ENCODE results near the gene COQ9.

COQ9 gene

DNA sequence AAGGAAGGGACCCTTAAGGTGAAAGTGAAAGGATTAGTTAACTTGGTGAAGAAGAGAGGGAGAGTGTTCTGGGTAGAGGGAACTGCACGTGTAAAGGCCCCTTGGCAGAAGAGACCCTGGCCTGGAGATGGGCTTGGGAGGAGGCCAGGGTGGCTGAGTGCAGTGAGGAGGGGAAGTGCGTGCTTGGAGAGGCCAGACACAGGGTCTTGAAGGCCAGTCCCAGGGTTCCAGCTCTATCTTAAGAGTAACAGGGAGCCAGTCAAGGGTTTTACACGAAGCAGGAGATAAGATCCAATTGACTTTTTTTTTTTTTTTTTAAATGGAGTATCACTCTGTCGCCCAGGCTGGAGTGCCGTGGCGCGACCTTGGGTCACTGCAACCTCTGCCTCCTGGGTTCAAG is 54.2 kb downstream of the COQ9 start:
- Mint-ChIP-seq H3K4me3 (no peak overlapping the region), H3K27ac (no peak overlapping the region), H3K4me1 (ENCODE audit: low read depth) (peaks cover 11% of the 10 kb centered on the region), H3K9me3 (no peaks in the 10 kb centered on the region), H3K36me3 (ENCODE audit: low read depth) (no peaks in the 10 kb centered on the region), H3K27me3 (ENCODE audit: low read depth) (no peaks in the 10 kb centered on the region)

DNA sequence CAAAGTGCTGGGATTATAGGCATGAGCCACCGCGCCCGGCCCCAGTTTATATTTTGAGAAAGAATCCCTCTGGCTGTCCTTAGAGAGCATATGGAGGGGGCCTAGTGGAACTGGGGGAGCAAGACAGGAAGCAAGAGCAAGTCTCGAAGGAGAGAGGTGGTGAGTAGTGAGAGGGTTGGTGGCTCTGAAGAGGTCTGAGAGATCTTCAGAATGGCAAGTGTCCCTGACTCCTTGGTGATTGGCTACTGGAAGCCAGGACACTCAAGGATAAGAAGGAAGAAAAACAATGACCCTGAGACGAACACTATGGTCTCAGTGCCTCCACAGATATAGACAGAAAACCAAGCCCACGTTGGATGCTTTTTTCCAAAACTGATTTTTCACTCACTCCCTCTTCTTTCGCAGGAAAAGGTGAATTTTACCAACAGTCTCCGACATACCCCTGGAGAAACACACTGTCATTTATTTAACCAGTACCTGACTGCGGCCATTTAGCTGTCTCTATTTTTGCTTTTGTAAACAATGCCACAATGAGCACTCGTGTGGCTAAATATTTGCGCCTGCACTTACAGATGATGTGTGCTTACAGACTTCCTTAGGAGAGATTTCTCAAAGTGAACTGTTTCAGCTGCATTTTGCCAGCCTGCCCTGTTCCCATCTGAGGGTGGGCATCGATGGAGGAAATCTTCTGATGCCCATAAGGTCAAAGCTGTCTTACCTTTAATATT is 54.9 kb downstream of the COQ9 start:
- no peaks in the 10 kb centered on the region for H3K9me3 Mint-ChIP-seq
- no peak overlapping the region for H3K4me3 Mint-ChIP-seq
- no peaks in the 10 kb centered on the region for H3K27me3 Mint-ChIP-seq (ENCODE audit: low read depth)
- H3K36me3 Mint-ChIP-seq (ENCODE audit: low read depth): no peaks in the 10 kb centered on the region
- H3K27ac Mint-ChIP-seq: no peak overlapping the region
- H3K4me1 Mint-ChIP-seq (ENCODE audit: low read depth): peaks cover 11% of the 10 kb centered on the region

DNA sequence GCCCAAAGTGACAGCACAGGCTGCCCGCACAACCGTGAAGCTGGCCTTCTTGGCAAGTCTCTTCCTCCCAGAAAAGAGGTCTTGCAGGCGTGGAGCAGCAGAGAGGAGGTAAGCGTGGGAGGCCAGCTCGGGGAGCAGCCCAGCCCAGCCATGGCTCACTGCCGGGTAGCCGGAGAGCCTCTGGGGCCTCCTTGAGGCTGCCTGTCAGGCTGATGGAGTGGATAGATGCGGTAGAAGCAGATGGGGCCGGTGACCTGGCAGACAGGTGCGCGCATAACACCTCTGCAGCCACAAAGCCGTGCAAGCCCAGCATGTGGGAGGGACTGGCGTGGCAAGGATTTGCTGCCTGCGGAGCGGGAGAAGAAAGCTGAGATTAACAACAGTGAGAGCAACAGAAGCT is 56.1 kb downstream of the COQ9 start:
- H3K36me3 Mint-ChIP-seq (ENCODE audit: low read depth): no peaks in the 10 kb centered on the region
- no peaks in the 10 kb centered on the region for H3K27me3 Mint-ChIP-seq (ENCODE audit: low read depth)
- H3K4me3 Mint-ChIP-seq: no peak overlapping the region
- H3K9me3 Mint-ChIP-seq: no peaks in the 10 kb centered on the region
- no peak overlapping the region for H3K27ac Mint-ChIP-seq
- peaks cover 11% of the 10 kb centered on the region for H3K4me1 Mint-ChIP-seq (ENCODE audit: low read depth)

DNA sequence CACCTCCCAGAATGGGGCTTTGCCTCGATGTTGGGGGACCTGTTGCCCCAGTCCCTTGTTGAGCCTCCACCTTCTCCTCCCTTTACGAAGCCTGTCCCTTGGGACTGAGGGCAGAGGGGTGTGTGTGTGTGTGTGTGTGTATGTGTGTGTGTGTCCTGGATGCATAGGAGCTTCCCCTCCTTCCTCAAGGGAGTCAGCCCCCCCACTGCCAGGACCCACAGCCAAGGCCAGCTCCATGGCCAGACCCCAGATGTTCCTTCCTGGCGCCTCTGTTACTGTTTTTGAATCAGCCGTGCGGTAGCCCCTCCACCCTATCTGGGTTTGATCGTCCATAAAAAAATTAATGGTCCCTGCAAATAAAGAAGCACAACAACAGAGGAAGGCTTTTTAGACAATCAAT is 56.7 kb downstream of the COQ9 start:
- Mint-ChIP-seq H3K36me3 (ENCODE audit: low read depth) (no peaks in the 10 kb centered on the region), H3K27me3 (ENCODE audit: low read depth) (no peaks in the 10 kb centered on the region), H3K4me3 (no peak overlapping the region), H3K9me3 (no peaks in the 10 kb centered on the region), H3K4me1 (ENCODE audit: low read depth) (peaks cover 11% of the 10 kb centered on the region), H3K27ac (no peak overlapping the region)

DNA sequence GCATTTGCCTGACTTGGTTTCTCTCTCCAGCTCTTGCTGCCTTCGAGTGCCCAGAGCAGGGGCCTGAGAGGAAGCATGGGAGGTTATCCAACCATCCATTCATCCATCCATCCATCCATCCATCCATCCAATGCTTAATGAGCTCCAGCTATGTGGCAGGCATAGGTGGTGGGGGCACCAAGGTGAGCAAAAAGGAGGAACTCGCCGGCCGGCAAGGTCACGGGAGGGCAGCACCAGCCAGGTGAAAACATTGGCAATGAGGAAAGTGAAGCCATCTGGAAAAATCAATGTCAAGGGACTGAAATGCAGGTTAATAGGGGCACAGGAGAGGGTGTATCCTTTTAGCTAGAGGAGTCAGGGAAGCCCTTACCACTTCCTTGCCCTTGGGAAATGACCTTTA is 57.2 kb downstream of the COQ9 start:
- Mint-ChIP-seq H3K4me3 (no peak overlapping the region), H3K36me3 (ENCODE audit: low read depth) (no peaks in the 10 kb centered on the region), H3K27me3 (ENCODE audit: low read depth) (no peaks in the 10 kb centered on the region), H3K4me1 (ENCODE audit: low read depth) (peaks cover 11% of the 10 kb centered on the region), H3K9me3 (no peaks in the 10 kb centered on the region), H3K27ac (no peak overlapping the region)

DNA sequence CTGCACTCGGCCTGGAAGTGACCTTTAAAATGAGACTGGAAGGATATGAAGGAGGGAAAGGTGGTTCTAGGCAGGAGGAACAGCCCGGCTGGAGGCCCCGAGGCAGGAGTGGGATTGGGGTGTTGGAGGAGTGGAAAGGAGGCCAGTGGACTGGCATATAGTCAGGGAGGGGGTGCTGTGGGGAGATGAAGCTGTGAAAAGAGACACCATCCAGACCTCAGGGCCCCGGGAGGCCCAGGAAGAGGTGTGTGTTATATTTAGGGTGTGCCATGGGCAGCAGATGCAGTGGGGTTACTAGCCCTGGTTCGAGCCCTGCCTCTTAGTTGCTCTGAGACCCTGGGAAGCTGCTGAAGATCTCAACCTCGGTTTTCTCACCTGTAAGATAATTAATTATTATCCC is 57.9 kb downstream of the COQ9 start:
- no peak overlapping the region for H3K27ac Mint-ChIP-seq
- no peaks in the 10 kb centered on the region for H3K36me3 Mint-ChIP-seq (ENCODE audit: low read depth)
- H3K4me3 Mint-ChIP-seq: no peak overlapping the region
- H3K9me3 Mint-ChIP-seq: no peaks in the 10 kb centered on the region
- peaks cover 11% of the 10 kb centered on the region for H3K4me1 Mint-ChIP-seq (ENCODE audit: low read depth)
- no peaks in the 10 kb centered on the region for H3K27me3 Mint-ChIP-seq (ENCODE audit: low read depth)

DNA sequence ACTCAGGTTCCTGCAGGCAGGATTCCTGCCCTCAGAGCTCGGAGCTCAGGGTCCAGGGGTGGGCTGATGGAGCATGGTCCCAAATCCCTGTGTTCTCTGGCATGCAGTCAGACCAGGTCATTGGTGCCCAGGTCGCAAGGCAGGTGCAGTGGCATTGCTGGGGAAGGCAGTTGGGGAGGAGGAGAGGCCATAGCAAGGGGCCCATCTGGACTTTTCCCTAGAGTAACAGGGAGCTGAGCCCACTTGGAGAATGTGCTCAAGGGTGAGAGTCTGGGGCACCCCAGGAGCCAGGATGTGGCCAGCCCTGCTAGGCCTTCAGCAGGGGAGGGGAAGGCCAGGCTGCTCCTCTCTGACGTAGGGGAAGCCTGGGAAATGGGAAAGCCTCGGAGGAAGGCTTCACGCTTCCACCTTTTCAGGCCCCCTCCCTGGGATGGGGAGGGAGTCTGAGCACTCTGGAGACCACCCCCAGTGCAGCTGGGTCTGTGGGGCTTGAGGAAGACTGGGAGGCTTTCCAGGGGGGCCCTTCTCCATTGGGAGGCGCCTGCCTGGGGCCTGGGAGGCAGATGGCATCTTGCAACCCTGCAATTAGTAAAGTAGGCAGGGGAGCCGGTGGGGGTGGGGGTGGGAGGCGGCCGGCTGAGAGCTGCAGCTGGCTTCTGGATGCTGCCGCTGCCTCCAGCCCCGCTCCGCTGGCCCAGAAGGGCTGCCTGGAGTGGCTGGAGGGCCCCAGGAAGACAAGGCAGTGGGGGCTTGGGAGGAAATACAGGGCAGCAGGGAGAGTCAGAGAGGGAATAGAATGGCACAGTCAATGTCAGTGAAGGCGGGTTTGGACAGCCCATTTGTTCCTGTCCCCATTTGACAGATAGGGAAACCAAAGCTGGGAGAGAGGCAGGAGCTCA is 60.1 kb downstream of the COQ9 start:
- Mint-ChIP-seq H3K4me3 (no peak overlapping the region), H3K36me3 (ENCODE audit: low read depth) (no peaks in the 10 kb centered on the region), H3K27me3 (ENCODE audit: low read depth) (no peaks in the 10 kb centered on the region), H3K27ac (no peak overlapping the region), H3K4me1 (ENCODE audit: low read depth) (no peaks in the 10 kb centered on the region), H3K9me3 (no peaks in the 10 kb centered on the region)

DNA sequence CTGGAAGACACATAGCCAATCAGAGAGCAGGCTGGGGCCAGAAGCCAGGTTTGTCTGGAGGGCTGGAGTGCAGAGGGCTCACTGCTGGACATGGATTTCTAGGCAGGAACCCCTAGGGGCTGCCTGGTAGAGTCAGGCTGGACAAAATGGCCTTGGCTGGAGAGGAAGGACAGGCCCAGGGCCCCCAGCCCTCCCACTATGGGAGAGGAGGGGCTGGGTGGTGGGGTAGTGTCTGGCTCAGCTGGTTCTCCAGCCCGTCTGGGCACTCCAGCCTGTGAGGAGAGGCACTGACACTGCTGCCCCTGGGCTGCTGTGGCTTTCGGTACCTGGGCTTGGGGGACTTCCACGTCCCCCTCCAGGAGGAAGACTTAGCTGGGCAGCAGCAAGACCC is 60.8 kb downstream of the COQ9 start:
- Mint-ChIP-seq H3K36me3 (ENCODE audit: low read depth) (no peaks in the 10 kb centered on the region), H3K9me3 (no peaks in the 10 kb centered on the region), H3K4me1 (ENCODE audit: low read depth) (no peaks in the 10 kb centered on the region), H3K27me3 (ENCODE audit: low read depth) (no peaks in the 10 kb centered on the region), H3K27ac (no peak overlapping the region), H3K4me3 (no peak overlapping the region)

DNA sequence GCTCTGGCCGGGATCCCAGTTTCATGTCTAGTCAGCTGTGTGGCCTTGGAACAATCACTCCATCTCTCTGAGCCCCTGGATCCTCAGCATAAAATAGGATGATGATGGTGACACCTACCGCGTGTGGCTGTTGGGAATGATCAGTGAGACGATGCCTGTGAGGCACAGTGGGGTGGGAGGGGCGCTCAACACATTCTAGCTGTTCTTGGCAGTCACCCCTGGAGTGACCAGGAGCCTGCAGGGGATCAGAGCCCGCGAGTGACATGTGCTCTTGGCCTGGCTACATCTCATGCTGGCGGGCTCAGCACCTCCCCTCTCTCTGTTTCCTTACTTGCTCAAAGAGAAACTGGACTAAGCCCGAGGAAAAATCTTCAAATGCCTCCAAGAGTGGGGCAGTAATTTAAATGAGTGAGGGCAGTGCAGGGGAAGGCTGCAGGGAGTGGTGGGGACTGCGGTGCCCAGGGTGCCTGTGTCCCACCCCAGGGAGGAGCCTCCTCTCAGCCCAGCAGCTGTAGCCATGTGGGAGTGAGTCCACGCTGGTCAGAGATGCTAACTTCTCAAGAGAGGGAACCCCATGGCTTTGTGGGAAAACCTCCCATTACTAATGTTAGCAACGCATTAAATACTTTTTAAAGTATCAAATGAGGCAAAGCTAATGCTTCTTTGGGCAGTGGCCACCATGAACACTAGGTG is 62.1 kb downstream of the COQ9 start:
- Mint-ChIP-seq H3K4me1 (ENCODE audit: low read depth) (no peaks in the 10 kb centered on the region), H3K27me3 (ENCODE audit: low read depth) (no peaks in the 10 kb centered on the region), H3K27ac (no peak overlapping the region), H3K9me3 (no peaks in the 10 kb centered on the region), H3K36me3 (ENCODE audit: low read depth) (no peaks in the 10 kb centered on the region), H3K4me3 (no peak overlapping the region)

DNA sequence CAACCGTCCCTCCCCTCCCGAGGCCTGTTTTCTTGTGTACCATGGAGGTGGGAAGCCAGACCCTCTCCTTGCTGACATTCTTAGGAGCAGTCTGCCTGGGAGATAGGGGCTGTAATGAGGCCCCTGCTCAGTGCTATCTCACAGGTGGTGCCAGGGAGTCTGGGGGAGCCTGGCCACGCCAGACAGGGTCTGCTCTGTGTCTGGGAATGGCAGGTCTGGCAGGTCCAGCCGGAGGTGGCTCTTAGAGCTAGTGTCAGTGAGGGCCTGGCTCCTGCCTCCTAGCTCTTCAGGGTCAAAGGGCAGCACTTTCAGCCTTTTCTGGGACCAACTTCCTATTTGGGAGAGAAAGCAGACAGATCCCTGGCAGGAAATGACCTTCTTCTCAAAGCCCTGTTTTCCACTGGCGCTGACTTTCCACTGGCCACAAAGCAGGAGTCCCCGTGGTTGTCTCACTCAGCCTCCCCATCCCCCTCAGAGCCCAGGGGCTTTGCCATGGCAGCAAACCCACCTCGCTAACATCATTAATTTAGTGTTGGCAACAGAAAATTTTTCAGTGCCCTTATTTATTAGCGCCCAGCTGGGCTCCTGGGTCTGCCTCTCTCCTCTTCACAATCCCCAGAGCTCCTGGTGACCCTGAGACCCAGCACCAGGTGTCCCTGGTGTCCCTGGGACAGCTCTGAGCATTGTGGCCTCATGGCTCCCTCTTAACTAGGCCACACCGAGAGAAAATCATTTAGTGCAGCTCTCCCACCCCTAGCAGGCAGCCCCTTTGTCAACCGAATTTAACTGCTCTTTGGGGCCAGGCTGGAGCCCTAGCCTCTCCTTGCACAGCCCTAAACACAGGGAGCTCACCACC is 63.0 kb downstream of the COQ9 start:
- Mint-ChIP-seq H3K27me3 (ENCODE audit: low read depth) (no peaks in the 10 kb centered on the region), H3K4me3 (no peak overlapping the region)

More for the DNA sequence above, 63.0 kb downstream of the COQ9 start:
- no peaks in the 10 kb centered on the region for H3K9me3 Mint-ChIP-seq
- H3K4me1 Mint-ChIP-seq (ENCODE audit: low read depth): no peaks in the 10 kb centered on the region
- no peaks in the 10 kb centered on the region for H3K36me3 Mint-ChIP-seq (ENCODE audit: low read depth)
- no peak overlapping the region for H3K27ac Mint-ChIP-seq

Data from T-helper 1 cell treated with Interleukin-12 subunit alpha and Interleukin-12 subunit beta and Interleukin-4 antibody, amounts not matched to agents 30 μg/mL and 1 μg/mL, for 36 hours (primary cell).